SK-N-SH treated with all-trans-retinoic acid at 6 μM for 48 hours (cell line): ENCODE measurements around the gene TBC1D9B.

Source experiments
- ZFP30 ChIP-seq: fragments of 450-650 bp; formaldehyde crosslinking; IDR thresholded peaks from 2 replicates; pipeline ENCODE4 v1.5.0; 2022; ENCODE audit warnings: mild to moderate bottlenecking, moderate library complexity
- ZNF8 ChIP-seq: fragments of 450-650 bp; formaldehyde crosslinking; IDR thresholded peaks from 2 replicates; pipeline ENCODE4 v1.5.0; 2020; ENCODE audit warnings: mild to moderate bottlenecking, moderate library complexity

- no peak for TF ChIP-seq ZNF8
- no peak for TF ChIP-seq ZFP30 (CRISPR knock-in tag)
Measured at GRCh38 chr5:179867476-179867875, 40.2 kb downstream of the TBC1D9B start.
